Panc1 (cell line): ENCODE data around the gene EHD2. TPM values are rescaled to one million over a fixed set of nuclear protein-coding genes. Genes with fewer than 3 reads are reported as not detected.
A peak's percentile ranks its signal among the peaks of the same experiment; 100 is the strongest.

ENCODE experiments used
- ATAC-seq: fragments of 200-7000 bp; cut with Tn5 transposase; 2 replicates; pipeline ENCODE4 v1.9.1; 2020; ENCODE audit warnings: mild to moderate bottlenecking, moderate library complexity
- BruUV-seq: library from RNA; stranded (reverse); fragments of 400-500 nt; replicated peaks from 2 replicates; lab custom pipeline; 2021; lab: Mats Ljungman, UMichigan
- CTCF ChIA-PET: fragments of 300-600 bp; sonication (Branson Sonifier 250); formaldehyde crosslinking; loops from one replicate; lab custom pipeline; 2022; ENCODE audit warnings: antibody characterized with exemption; lab: Charles Lee
- POLR2A ChIA-PET: fragments of 300-600 bp; sonication (Branson Sonifier 250); formaldehyde crosslinking; loops from one replicate; lab custom pipeline; 2022; ENCODE audit warnings: antibody characterized with exemption; lab: Charles Lee
- DNase-seq: peaks from one replicate; pipeline ENCODE4 v3.0.0-alpha.2; 2010; ENCODE audit warnings: low read depth, low spot score
- H3K27ac ChIP-seq: 2 replicates; pipeline ENCODE4 v1.5.1; 2011; ENCODE audit warnings: mild to moderate bottlenecking, low read length, inconsistent platforms
- H3K27me3 ChIP-seq: fragments of 200-500 bp; sonication (Bioruptor generic); 2 replicates; pipeline ENCODE4 v1.6.0; 2014; ENCODE audit warnings: low read length, inconsistent platforms; ENCODE audit not compliant: control insufficient read depth, insufficient read depth
- H3K36me3 ChIP-seq: fragments of 200-500 bp; sonication (Bioruptor generic); 2 replicates; pipeline ENCODE4 v1.5.1; 2014; ENCODE audit warnings: inconsistent platforms, mild to moderate bottlenecking, low read length, moderate library complexity; ENCODE audit not compliant: control insufficient read depth, insufficient read depth
- H3K4me1 ChIP-seq: 2 replicates; pipeline ENCODE4 v1.5.1; 2011; ENCODE audit warnings: inconsistent platforms, mild to moderate bottlenecking, low read length, moderate library complexity; ENCODE audit not compliant: control insufficient read depth, insufficient read depth
- H3K4me3 ChIP-seq, 2 experiments: 2 replicates each; pipeline ENCODE4 v1.5.1; 2011 to 2012; ENCODE audit warnings: low read depth in 2 of 2, low read length in 2 of 2, mild to moderate bottlenecking in 2 of 2, inconsistent platforms in 1 of 2, moderate library complexity in 1 of 2
- H3K9me3 ChIP-seq: fragments of 200-500 bp; sonication (Bioruptor generic); 2 replicates; pipeline ENCODE4 v1.5.1; 2014; ENCODE audit warnings: low read depth, mild to moderate bottlenecking, inconsistent platforms, low read length, moderate library complexity; ENCODE audit not compliant: control insufficient read depth, insufficient read depth
- CTCF ChIP-seq: fragments of 450-650 bp; IDR thresholded peaks from 2 replicates; pipeline ENCODE4 v1.5.1; 2017; ENCODE audit warnings: mild to moderate bottlenecking
- POLR2AphosphoS5 ChIP-seq: IDR thresholded peaks from 2 replicates; pipeline ENCODE4 v1.6.1; 2012; ENCODE audit warnings: mild to moderate bottlenecking, low read depth, low read length, moderate library complexity
- REST ChIP-seq, 2 experiments: IDR thresholded peaks; 2 replicates each; pipeline ENCODE4 v1.6.1; 2011 to 2012; ENCODE audit warnings: low read depth in 2 of 2, control low read depth in 1 of 2, low read length in 1 of 2, mild to moderate bottlenecking in 1 of 2, moderate library complexity in 1 of 2; ENCODE audit not compliant: insufficient read depth in 1 of 2
- SIN3A ChIP-seq: IDR thresholded peaks from 2 replicates; pipeline ENCODE4 v1.6.1; 2012; ENCODE audit warnings: low read depth, mild to moderate bottlenecking, low read length, moderate library complexity, borderline replicate concordance; ENCODE audit not compliant: insufficient read depth
- TCF7L2 ChIP-seq: IDR thresholded peaks from 2 replicates; pipeline ENCODE4 v1.6.1; 2011; ENCODE audit warnings: mild to moderate bottlenecking, low read depth, low read length, inconsistent platforms
- in situ Hi-C: cut with HindIII; loops from 2 replicates; pipeline ENCODE4 v1.10.0; 2016; ENCODE audit warnings: low sequenced_read_pairs, low pct_unique_long_range_greater_than_20kb
- intact Hi-C: fragments of 100-400 bp; cut with micrococcal nuclease; formaldehyde crosslinking; loops from one replicate; pipeline ENCODE4 v1.10.0; 2022; ENCODE audit not compliant: unreplicated experiment
- total RNA-seq: library from RNA; stranded (reverse); gene quantifications from one replicate; pipeline ENCODE4 v1.2.1, GENCODE V29; 2021; ENCODE audit not compliant: unreplicated experiment

EHD2 gene
- total RNA-seq, 1 experiment from 2014 or later: 41.8 TPM

- intact Hi-C loops (no loop called here), in situ Hi-C loops (no loop called here)
- no TSS peak for BruUV-seq
- Histone ChIP-seq H3K4me3 (peak within 1 kb of the TSS; percentile 87 to 89), H3K27ac (peak within 1 kb of the TSS; percentile 90), H3K36me3 (peaks cover 5% of the 10 kb centered on the region; the same call in 1 of the 2 replicates), H3K9me3 (no peaks in the 10 kb centered on the region), H3K27me3 (no peaks in the 10 kb centered on the region), H3K4me1 (no peaks in the 10 kb centered on the region)
- CTCF ChIA-PET: no interaction called here
- no peak for TF ChIP-seq TCF7L2
- peak; percentile 76 for TF ChIP-seq POLR2AphosphoS5
- no peak for TF ChIP-seq REST (IDR thresholded peaks at IDR 0.05; ENCODE audit: insufficient read depth in 1 of 2, low read depth in 2 of 2, low read length in 1 of 2)
- TF ChIP-seq CTCF: no peak
- no peak for DNase-seq
- POLR2A ChIA-PET: interaction anchor here (0.6 kb wide), 1 partner anchor 11 kb away, joined by 3 read pairs; no protein-coding TSS in a partner anchor
- ATAC-seq: peak; percentile 94
Measured at GRCh38 chr19:47778049-47778953, 65.1 kb downstream of the EHD2 start, which contains the start of gene SELENOW. Gene SELENOW (plus strand): TSS chr19:47778703. CDS start chr19:47778786, 83 bp downstream.

- Histone ChIP-seq H3K4me3 (peak overlapping the region; percentile 87 to 89), H3K9me3 (no peaks in the 10 kb centered on the region), H3K27me3 (no peaks in the 10 kb centered on the region), H3K27ac (peak overlapping the region; percentile 90), H3K36me3 (peaks cover 5% of the 10 kb centered on the region; the same call in 1 of the 2 replicates), H3K4me1 (no peaks in the 10 kb centered on the region)
- in situ Hi-C loops (no loop called here), intact Hi-C loops (no loop called here)
- ATAC-seq (no peak), DNase-seq (no peak)
- no peak for TF ChIP-seq TCF7L2
- no peak for TF ChIP-seq SIN3A
- TF ChIP-seq REST (IDR thresholded peaks at IDR 0.05; ENCODE audit: insufficient read depth in 1 of 2, low read depth in 2 of 2, low read length in 1 of 2): no peak
- no peak for TF ChIP-seq POLR2AphosphoS5
- TF ChIP-seq CTCF: no peak
- BruUV-seq: TSS peak; percentile 79
- ChIA-PET CTCF (no interaction called here), POLR2A (no interaction called here)
Measured at GRCh38 chr19:47778954-47779351, 65.7 kb downstream of the EHD2 start.
